Head of caudate nucleus (tissue), 42 donors: ENCODE results near the gene SIPA1L3.

Experiments used
- DNase-seq, 42 donors: peaks; one replicate each; pipeline versions ENCODE4 v3.0.0 to v3.0.0-alpha.2; 2020 to 2021; ENCODE audit warnings: mixed read lengths in 7 of 42
- intact Hi-C: fragments of 100-400 bp; cut with DNase I; formaldehyde crosslinking; loops from one replicate; pipeline ENCODE4 v1.15.0; 2022

Gene SIPA1L3

DNA sequence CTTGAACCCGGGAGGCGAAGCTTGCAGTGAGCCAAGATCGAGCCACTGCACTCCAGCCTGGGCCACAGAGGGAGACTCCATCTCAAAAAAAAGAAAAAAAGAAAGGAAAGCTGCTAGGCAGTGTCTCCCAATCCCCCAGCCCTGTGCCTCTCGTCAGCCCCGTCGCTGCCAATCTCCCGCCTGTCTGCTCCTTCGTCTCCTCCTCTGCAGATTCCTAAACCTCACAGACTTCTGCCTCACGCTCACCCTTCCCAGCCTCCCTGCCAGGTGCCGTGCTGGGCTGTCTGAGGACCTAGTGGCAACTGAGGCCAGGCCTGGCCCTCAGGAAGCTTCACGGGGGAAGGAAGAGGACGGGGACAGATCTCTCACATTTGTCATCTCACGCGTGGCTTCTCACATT is 295.5 kb downstream of the SIPA1L3 start:
- intact Hi-C loops: no loop called here
- peak in 25 of 42 donors; percentile 16 to 81 (median 53) for DNase-seq

- DNase-seq: peak in 1 of 42 donors; percentile 58
- intact Hi-C loops: no loop called here
These were observed 296.2 kb downstream of the SIPA1L3 start for GRCh38 chr19:38203197-38203596.

DNA sequence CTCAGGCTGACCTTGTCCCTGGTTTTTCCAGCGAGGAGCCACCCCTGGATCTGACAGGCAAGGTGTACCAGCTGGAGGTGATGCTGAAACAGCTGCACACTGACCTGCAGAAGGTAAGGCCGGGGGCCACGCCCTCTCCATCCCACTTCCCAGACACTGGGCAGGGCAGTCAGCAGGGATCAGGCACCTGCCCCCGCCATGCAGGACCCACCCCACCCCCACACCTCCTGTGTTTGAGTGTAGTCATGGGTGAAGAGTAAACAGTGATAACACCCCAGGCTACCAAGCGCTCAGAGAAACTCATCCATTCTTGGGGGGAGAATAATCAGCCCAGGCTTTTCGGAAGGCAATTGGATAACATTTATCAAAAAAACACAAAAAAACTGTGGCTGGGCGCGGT is 297.1 kb downstream of the SIPA1L3 start:
- DNase-seq: no peak
- intact Hi-C loops: no loop called here

- DNase-seq: no peak
- intact Hi-C loops: no loop called here
These were observed 297.7 kb downstream of the SIPA1L3 start for GRCh38 chr19:38204728-38205127.

GRCh38 chr19:38206006-38206745 is 299.2 kb downstream of the SIPA1L3 start:
- intact Hi-C loops: no loop called here
- DNase-seq: no peak

GRCh38 chr19:38206928-38207327 is 299.9 kb downstream of the SIPA1L3 start:
- intact Hi-C loops: no loop called here

DNA sequence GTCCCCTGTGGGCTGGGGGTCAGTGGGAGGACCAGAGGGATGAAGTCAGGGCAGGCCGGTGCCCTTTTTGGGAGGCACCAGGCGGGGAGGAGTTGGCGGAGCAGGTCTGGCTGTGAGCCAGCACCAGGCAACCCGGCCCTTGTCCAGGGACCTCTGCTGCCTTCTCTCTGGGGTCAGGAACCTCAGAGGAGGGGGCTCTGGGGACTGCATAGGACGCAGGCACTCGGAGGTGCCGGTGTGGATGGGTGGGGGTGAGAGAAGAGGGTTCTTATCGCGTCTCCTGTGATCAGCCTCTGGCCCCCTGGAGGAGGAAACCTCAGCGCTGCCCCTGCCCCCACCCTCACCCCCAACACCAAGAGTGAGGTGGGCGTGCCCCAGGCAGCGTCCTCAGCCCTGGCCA is 300.5 kb downstream of the SIPA1L3 start:
- DNase-seq: no peak
- intact Hi-C loops: no loop called here

More at GRCh38 chr19:38206928-38207327, 299.9 kb downstream of the SIPA1L3 start:
- DNase-seq: no peak

DNA sequence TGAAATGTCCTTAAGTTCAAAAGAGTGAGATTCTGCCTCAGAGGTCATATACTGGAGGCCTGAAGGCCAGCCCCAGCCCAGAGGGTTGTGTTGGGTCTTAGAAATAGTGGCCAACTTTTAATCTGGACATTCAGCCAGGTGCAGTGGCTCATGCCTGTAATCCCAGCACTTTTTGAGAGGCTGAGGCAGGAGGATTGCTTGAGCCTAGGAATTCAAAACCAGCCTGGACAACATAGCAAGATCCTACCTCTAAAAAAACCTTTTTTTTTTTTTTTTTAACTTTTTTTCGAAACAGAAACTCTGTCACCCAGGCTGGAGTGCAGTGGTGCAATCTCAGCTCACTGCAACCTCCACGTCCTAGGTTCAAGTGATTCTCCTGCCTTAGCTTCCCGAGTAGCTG is 301.6 kb downstream of the SIPA1L3 start:
- intact Hi-C loops: no loop called here
- no peak for DNase-seq

DNA sequence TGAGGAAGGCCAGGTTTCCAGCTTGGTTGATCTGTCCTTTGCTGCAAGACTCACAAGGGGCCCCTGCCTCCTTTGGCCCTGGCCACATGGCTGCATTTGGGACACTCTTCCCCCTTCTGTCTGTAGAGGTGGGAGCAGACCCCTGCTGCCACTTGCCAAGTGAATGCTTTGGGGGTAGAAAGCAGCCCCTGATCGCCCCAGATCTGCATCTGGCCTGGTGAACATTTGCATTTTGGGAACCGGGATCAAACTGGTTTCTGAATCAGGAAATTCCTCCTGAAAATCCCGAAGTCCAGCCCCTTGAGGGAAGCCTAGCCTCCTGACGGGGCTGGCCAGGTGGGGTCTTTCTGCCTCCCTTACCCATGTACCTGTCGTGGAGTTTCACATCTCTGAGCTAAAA is 302.1 kb downstream of the SIPA1L3 start:
- intact Hi-C loops: no loop called here
- DNase-seq: peak in 1 of 42 donors; percentile 11

- intact Hi-C loops: no loop called here
- peak; percentile 72 to 95 (median 89) for DNase-seq
These were observed 302.9 kb downstream of the SIPA1L3 start for GRCh38 chr19:38209671-38210457.

DNA sequence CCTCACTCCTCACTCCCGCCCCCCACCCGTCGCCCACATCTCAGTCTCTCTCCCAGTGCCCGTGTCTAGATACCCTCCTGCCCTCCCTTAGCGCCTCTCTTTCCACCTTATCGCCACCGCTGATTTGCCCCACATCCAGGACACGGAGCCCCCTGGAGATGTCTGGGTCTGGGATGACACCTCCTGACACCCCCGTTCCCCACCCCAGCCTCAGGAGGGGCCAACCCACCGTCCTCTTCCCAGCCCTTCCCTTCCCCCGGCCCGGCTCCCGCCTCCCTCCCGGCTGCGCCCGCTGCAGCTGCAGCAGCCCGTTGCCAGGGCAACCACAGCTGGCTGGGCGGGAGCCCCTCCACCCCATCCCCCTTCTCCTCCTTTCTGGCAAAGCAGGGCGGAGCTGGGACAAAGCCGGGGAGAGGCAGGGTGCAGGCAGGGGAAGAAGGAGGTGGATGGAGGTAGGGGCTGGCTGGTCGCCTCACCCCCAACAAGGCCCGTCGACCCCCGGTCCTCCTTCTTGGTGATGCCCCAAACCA is 303.5 kb downstream of the SIPA1L3 start:
- peak; percentile 84 to 96 (median 92) for DNase-seq
- intact Hi-C loops: no loop called here

GRCh38 chr19:38211151-38211591 is 304.2 kb downstream of the SIPA1L3 start:
- peak in 23 of 42 donors; percentile 11 to 71 (median 47) for DNase-seq

DNA sequence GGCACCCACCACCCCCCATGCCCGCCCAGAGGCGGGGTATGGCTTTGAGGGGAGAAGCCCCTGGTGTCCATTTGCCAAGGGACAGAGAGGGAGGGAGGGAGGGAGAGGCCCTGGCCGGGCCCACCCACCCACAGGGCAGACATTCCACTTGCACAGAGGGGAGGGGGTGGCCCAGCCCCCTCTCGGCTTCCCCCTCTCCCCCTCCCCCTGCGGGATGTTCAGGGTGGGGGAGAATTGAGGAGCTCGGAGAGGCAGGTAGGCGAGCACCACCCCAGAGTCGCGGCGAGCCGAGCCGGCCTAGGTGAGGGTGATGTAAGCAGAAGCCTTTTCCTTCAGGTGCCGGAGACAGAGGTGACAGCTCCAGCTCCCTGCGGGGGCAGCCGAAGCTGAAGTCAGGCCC is 304.8 kb downstream of the SIPA1L3 start:
- intact Hi-C loops: no loop called here
- peak in 20 of 42 donors; percentile 15 to 76 (median 50) for DNase-seq

More at GRCh38 chr19:38211151-38211591, 304.2 kb downstream of the SIPA1L3 start:
- intact Hi-C loops: no loop called here

DNA sequence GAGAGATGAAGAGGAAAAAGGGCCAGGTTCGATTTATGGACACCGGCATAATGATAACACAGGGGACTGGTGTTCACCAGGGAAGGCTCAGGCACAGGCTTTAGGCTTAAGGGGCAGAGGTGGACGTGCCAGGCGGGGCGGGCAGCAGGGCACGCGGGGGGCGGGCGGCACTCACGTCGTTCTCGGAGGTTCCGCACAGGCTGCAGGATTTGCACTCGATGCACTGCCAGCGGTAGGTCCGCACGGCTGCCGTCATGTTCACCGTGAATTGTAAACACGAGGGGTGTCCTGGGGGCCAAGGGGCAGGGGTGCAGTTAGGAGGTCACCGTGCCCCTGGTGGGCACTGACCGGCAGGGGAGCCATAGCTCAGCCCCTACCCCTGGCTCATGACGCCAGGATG is 306.5 kb downstream of the SIPA1L3 start:
- DNase-seq: no peak
- intact Hi-C loops: no loop called here

DNA sequence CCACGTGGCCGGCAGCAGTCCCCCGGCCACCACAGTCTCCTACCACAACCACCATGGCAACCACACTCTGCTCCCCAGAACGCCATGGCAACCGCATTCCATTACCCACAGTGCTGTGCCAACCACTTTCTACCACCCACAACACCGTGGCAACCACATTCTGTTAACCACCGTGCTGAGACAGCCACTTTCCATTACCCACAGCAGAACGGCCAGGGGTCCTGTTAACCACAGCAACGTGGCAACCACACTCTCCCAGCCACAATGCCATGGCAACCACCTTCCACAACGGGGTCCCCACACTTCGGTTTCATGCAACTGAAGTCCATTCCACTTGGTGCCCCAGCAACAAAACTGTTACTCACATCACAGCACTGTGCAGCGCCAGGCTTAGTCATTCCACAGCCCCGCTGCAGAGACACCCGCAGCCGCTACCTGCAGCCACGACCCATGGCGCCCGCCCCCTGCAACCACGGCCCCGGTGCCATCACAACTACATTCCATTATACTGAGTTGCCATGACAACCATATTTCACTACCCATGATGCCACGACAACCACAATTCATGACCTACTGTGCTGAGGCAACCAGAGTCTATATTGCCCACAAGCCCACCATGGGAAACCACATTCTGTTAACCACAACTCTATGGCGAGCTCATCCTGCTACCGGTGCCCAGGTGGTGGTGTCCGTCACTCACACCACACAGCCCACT is 307.1 kb downstream of the SIPA1L3 start:
- intact Hi-C loops: no loop called here
- peak in 41 of 42 donors; percentile 44 to 92 (median 73) for DNase-seq

DNA sequence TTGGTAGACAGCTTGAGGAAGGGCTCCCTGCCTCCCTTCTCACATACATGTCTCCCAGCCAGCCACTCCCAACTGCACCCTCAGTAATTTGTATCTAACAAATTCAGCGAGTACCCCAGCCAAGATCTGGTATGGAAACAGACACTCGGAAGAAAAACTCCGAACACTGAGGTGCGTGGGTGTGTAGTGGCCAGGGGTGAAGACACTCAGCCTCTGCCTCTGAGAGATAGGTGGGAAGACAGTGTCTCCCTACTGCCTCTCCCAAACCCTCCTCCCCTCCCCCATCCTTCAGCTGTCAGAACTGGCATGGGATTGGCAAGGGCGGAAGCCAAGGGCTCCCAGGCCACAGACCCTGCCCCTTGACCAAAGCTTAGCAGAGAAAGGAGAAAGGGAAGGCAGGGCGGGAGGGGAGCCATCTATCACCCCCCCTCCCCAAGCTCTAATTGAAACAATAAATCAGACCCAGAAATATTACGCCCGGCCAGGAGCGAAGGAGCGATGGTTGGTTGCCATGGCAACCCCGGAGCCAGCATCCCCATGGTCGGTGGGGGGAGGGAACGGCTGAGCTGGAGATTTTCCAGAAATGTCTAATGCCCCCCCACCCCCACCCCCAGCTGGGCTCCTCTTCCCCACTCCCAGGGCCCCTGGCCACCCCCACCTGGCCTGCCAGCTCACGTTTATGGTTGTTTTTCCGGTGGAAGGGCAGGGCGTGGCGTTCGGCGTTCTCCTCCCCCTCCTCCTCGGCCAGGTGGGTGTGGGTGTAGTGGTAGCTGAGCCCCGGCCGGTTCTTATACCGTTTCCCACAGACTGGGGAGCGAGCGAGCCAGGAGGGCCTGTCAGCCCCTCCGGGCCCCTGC is 310.0 kb downstream of the SIPA1L3 start:
- intact Hi-C loops: no loop called here
- peak in 15 of 42 donors; percentile 8 to 68 (median 41) for DNase-seq

DNA sequence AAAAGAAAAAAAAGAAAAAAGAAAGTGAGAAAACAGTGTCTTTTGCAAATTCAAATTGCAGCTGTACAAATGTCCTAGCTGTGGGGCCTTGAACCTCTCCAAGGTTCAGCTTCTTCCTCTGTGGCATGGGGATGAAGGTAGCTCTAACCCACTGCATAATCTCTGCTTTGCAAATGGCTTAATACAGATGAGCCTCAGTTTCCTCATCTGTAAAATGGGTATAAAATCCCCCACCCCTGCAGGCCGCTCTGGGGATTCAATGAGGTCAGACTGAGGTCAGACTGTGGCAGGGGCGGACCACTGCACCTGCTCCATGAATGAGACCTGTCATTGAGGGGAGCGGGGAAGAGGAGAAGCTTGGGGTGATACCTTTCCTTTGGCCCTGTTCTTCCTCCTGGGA is 311.2 kb downstream of the SIPA1L3 start:
- intact Hi-C loops: no loop called here
- no peak for DNase-seq

GRCh38 chr19:38219221-38219620 is 312.2 kb downstream of the SIPA1L3 start:
- intact Hi-C loops: no loop called here
- no peak for DNase-seq
